ENCODE results near the gene KIAA0513. TPM values are rescaled to one million over a fixed set of nuclear protein-coding genes. Genes with fewer than 3 reads are reported as not detected.

Gene KIAA0513, protein sequence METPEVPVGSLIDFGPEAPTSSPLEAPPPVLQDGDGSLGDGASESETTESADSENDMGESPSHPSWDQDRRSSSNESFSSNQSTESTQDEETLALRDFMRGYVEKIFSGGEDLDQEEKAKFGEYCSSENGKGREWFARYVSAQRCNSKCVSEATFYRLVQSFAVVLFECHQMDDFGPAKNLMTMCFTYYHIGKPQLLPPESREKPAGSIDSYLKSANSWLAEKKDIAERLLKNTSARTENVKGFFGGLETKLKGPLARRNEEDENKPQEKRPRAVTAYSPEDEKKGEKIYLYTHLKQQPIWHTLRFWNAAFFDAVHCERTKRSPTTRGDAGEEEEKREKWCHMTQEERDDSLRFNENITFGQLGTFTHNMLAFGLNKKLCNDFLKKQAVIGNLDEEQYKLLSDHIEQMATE
- 4.4 TPM for polyA plus RNA-seq (2013, experiment 1 of 2)
- polyA plus RNA-seq (2013, experiment 2 of 2), result 5.5 TPM

DNA sequence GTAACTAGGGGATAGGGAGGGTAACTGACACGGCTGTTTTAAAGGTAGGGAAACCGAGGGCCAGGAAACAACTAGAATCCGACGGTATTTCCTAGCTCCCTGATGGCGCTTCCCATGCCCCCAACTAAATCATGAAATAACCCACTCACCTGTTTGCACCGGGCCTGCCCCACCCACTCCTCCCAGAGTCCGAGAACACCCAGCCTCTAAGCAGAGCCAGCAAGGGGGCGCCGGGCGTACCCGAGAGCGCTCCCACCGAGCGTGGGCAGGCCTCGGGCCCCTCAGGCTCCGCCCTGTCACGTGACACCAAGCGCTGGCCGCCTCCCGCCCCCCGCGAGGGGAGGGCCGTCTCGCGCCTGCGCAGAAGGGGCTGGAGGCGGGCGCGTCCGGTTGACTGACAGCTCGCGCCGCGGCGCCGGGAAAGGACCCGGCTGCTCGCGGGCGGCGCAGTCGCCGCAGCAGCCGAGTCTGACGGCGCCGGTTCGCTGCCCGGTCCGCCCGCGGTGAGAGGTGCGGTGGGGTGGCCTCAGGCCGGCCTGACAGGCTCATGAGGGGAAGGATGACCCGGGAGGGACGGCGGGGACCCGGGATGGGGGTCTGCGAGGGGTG, at the start of gene KIAA0513:
Gene KIAA0513, plus strand, starts transcription at position 447 of the 609 bp plus-strand sequence. CDS start 39,277 bp downstream, outside the sequence.
- Histone ChIP-seq H2AFZ (ENCODE audit: low read length) (peak within 1 kb of the TSS; percentile 100), H2BK120ac (ENCODE audit: low read depth, low read length) (no peak within 1 kb of the TSS), H3K27ac (replicated peaks; ENCODE audit: low read length) (no peak within 1 kb of the TSS), H4K91ac (ENCODE audit: low read depth, low read length, poor library complexity) (no peak within 1 kb of the TSS), H3K9me3 (replicated peaks in 1 of 2; ENCODE audit: control insufficient read depth in 2 of 2, insufficient read depth in 1 of 2, low read depth in 1 of 2, low read length in 2 of 2) (peaks cover 0 to 2% of the 10 kb centered on the region in 2 donors), H2BK5ac (ENCODE audit: low read length) (peak within 1 kb of the TSS; percentile 98), H3K4me2 (ENCODE audit: insufficient read depth, low read length, poor library complexity, severe bottlenecking) (peak within 1 kb of the TSS; percentile 80), H3K18ac (ENCODE audit: low read length) (peak within 1 kb of the TSS; percentile 95), H2AK5ac (ENCODE audit: low read depth, low read length) (no peak within 1 kb of the TSS), H3K4me1 (ENCODE audit: control insufficient read depth in 2 of 2, insufficient read depth in 1 of 2, low read depth in 1 of 2, low read length in 2 of 2) (peaks cover 7 to 18% of the 10 kb centered on the region in 2 donors), H3K23ac (ENCODE audit: low read depth, low read length, poor library complexity) (peak within 1 kb of the TSS; percentile 78), H3K27me3 (ENCODE audit: control insufficient read depth in 3 of 3, insufficient read depth in 3 of 3, low read depth in 1 of 3, low read length in 3 of 3) (peaks cover 0 to 4% (median 0%) of the 10 kb centered on the region in 3 experiments), H2BK15ac (ENCODE audit: low read length) (peak within 1 kb of the TSS; percentile 69), H3K9ac (ENCODE audit: low read depth, low read length, poor library complexity) (peak within 1 kb of the TSS; percentile 91), H4K8ac (ENCODE audit: low read depth, low read length) (no peak within 1 kb of the TSS), H3K4ac (ENCODE audit: low read length) (no peak within 1 kb of the TSS), H3K4me3 (ENCODE audit: low read length in 2 of 2) (peak within 1 kb of the TSS; percentile 61 to 93), H2BK12ac (ENCODE audit: low read length) (no peak within 1 kb of the TSS), H3K36me3 (replicated peaks in 1 of 2; ENCODE audit: control insufficient read depth in 2 of 2, insufficient read depth in 2 of 2, low read length in 2 of 2) (no peaks in the 10 kb centered on the region), H3K79me1 (ENCODE audit: low read depth, low read length) (peaks cover 4% of the 10 kb centered on the region), H3K14ac (ENCODE audit: low read length) (peak within 1 kb of the TSS; percentile 51)
- no CpG with 5 or more reads among the region's 59 CpGs for WGBS, 2 donors (ENCODE audit: extremely low coverage in 2 of 2, insufficient read length in 2 of 2, insufficient replicate concordance in 1 of 2)
- peak; percentile 95 for DNase-seq (ENCODE audit: low spot score)

DNA sequence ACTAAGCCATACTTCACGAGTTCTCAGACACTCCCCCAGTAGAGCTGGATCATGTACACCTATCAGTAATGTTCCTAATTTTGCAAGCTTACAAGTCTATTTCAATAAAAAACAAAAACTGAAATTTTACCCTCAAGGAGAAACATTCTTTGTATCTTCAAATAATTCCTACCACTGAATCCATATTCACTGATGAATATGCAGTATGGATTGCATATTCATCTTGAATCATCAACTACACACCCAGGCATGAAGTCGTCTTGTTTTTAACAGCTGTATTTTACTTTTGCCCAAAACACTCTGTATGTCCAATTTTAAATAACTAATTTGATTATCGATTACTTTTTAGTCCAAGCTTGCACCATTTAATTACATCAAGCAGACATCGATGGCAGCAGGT, 48.1 kb upstream of the KIAA0513 start:
- Histone ChIP-seq H2BK12ac (ENCODE audit: low read length) (no peak overlapping the region), H3K4me1 (ENCODE audit: control insufficient read depth in 2 of 2, insufficient read depth in 1 of 2, low read depth in 1 of 2, low read length in 2 of 2) (peaks cover 0 to under 1% of the 10 kb centered on the region in 2 donors), H3K36me3 (replicated peaks in 1 of 2; ENCODE audit: control insufficient read depth in 2 of 2, insufficient read depth in 2 of 2, low read length in 2 of 2) (peaks cover 30 to 81% of the 10 kb centered on the region in 2 donors), H3K27ac (replicated peaks; ENCODE audit: low read length) (no peak overlapping the region), H3K9me3 (replicated peaks in 1 of 2; ENCODE audit: control insufficient read depth in 2 of 2, insufficient read depth in 1 of 2, low read depth in 1 of 2, low read length in 2 of 2) (no peaks in the 10 kb centered on the region), H3K4me3 (ENCODE audit: low read length in 2 of 2) (no peak overlapping the region), H3K9ac (ENCODE audit: low read depth, low read length, poor library complexity) (no peak overlapping the region), H2BK120ac (ENCODE audit: low read depth, low read length) (no peak overlapping the region), H3K79me1 (ENCODE audit: low read depth, low read length) (peaks cover 7% of the 10 kb centered on the region), H3K4ac (ENCODE audit: low read length) (no peak overlapping the region), H3K27me3 (ENCODE audit: control insufficient read depth in 3 of 3, insufficient read depth in 3 of 3, low read depth in 1 of 3, low read length in 3 of 3) (no peaks in the 10 kb centered on the region), H4K91ac (ENCODE audit: low read depth, low read length, poor library complexity) (no peak overlapping the region), H3K18ac (ENCODE audit: low read length) (no peak overlapping the region), H3K4me2 (ENCODE audit: insufficient read depth, low read length, poor library complexity, severe bottlenecking) (no peak overlapping the region), H3K14ac (ENCODE audit: low read length) (no peak overlapping the region), H2BK15ac (ENCODE audit: low read length) (no peak overlapping the region), H2AFZ (ENCODE audit: low read length) (no peak overlapping the region), H2BK5ac (ENCODE audit: low read length) (no peak overlapping the region), H4K8ac (ENCODE audit: low read depth, low read length) (no peak overlapping the region), H3K23ac (ENCODE audit: low read depth, low read length, poor library complexity) (no peak overlapping the region), H2AK5ac (ENCODE audit: low read depth, low read length) (no peak overlapping the region)
- no peak for DNase-seq (ENCODE audit: low spot score)
- WGBS, 2 donors (ENCODE audit: extremely low coverage in 2 of 2, insufficient read length in 2 of 2, insufficient replicate concordance in 1 of 2), result no CpG with 5 or more reads among the region's 4 CpGs

DNA sequence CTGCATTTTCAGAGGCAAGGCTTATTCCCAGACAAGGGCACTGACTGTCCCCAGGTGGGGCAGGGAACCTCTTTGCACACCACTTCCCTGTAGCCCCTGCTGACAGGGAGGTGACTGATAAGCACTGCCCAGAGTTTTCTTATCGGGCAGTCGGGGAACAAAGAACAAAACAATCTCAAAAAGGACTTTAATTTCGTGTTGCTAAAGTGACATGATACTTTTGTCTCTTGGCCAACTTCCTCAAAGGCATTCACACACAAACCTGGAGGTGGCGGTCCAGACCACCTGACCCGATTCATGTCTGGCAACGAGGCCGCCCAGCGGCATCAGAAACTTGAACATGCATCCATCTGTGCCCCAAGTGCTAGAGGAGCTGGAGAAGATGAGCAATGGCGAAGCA, 45.2 kb upstream of the KIAA0513 start:
- H2BK12ac ChIP-seq (ENCODE audit: low read length), result no peak overlapping the region

More for the DNA sequence above, 45.2 kb upstream of the KIAA0513 start:
- H3K9ac ChIP-seq (ENCODE audit: low read depth, low read length, poor library complexity), result no peak overlapping the region
- H2AFZ ChIP-seq (ENCODE audit: low read length), result no peak overlapping the region
- H2BK5ac ChIP-seq (ENCODE audit: low read length), result no peak overlapping the region
- peaks cover 9% of the 10 kb centered on the region for H3K79me1 ChIP-seq (ENCODE audit: low read depth, low read length)
- peaks cover 11 to 77% of the 10 kb centered on the region in 2 donors for H3K36me3 ChIP-seq (replicated peaks in 1 of 2; ENCODE audit: control insufficient read depth in 2 of 2, insufficient read depth in 2 of 2, low read length in 2 of 2)
- H3K27ac ChIP-seq (replicated peaks; ENCODE audit: low read length), result no peak overlapping the region
- H3K18ac ChIP-seq (ENCODE audit: low read length), result no peak overlapping the region
- no peak overlapping the region for H2BK120ac ChIP-seq (ENCODE audit: low read depth, low read length)
- H3K4me2 ChIP-seq (ENCODE audit: insufficient read depth, low read length, poor library complexity, severe bottlenecking), result no peak overlapping the region
- no peak overlapping the region for H4K8ac ChIP-seq (ENCODE audit: low read depth, low read length)
- peak overlapping the region; percentile 31 for H3K14ac ChIP-seq (ENCODE audit: low read length)
- no peak overlapping the region for H4K91ac ChIP-seq (ENCODE audit: low read depth, low read length, poor library complexity)
- no CpG with 5 or more reads among the region's 9 CpGs for WGBS, 2 donors (ENCODE audit: extremely low coverage in 2 of 2, insufficient read length in 2 of 2, insufficient replicate concordance in 1 of 2)
- DNase-seq (ENCODE audit: low spot score), result no peak
- H3K4me1 ChIP-seq (ENCODE audit: control insufficient read depth in 2 of 2, insufficient read depth in 1 of 2, low read depth in 1 of 2, low read length in 2 of 2), result no peaks in the 10 kb centered on the region
- H2AK5ac ChIP-seq (ENCODE audit: low read depth, low read length), result no peak overlapping the region
- H3K9me3 ChIP-seq (replicated peaks in 1 of 2; ENCODE audit: control insufficient read depth in 2 of 2, insufficient read depth in 1 of 2, low read depth in 1 of 2, low read length in 2 of 2), result no peaks in the 10 kb centered on the region
- H3K4ac ChIP-seq (ENCODE audit: low read length), result no peak overlapping the region
- H3K23ac ChIP-seq (ENCODE audit: low read depth, low read length, poor library complexity), result peak overlapping the region; percentile 67
- no peaks in the 10 kb centered on the region for H3K27me3 ChIP-seq (ENCODE audit: control insufficient read depth in 3 of 3, insufficient read depth in 3 of 3, low read depth in 1 of 3, low read length in 3 of 3)
- H3K4me3 ChIP-seq (ENCODE audit: low read length in 2 of 2), result no peak overlapping the region
- no peak overlapping the region for H2BK15ac ChIP-seq (ENCODE audit: low read length)
